ENCODE measurements around the gene SMG1. TPM values are rescaled to one million over a fixed set of nuclear protein-coding genes. Genes with fewer than 3 reads are reported as not detected.
A peak's percentile ranks its signal among the peaks of the same experiment; 100 is the strongest.

Gene SMG1
- total RNA-seq, 4 donors from 2014 or later: 37.8 to 102 (median 54.6) TPM

DNA sequence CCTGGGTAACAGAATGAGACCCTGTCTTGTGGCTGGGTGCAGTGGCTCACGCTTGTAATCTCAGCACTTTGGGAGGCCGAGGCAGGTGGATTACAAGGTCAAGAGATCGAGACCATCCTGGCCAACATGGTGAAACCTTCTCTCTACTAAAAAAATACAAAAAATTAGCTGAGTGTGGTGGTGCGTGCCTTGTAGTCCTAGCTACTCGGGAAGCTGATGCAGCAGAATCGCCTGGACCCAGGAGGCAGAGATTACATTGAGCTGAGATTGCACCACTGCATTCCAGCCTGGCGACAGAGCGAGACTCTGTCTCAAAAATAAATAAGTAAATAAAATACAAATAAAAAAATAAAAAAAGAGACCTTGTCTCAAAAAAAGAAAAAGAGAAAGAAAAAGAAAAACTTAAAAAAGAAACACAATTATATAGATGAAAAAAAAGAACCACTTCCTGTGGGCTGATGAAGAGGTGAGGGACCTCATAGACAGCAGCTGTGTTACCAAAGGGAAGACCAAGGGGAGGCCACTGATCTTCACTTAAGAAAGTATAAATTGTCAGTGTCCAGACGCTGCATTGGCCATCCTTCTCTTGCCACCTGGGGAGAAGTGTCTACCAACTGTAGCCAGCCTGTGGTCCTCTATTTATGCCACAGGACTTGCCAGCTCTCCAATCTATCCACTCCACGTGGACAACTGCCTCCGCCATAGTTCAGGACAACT lies 24.4 kb upstream of the SMG1 start:
- no peaks in the 10 kb centered on the region for H3K36me3 ChIP-seq
- H3K4me1 ChIP-seq: peaks cover 0 to 10% (median 5%) of the 10 kb centered on the region in 3 donors
- no peak overlapping the region for H3K27ac ChIP-seq
- H3K9me3 ChIP-seq: no peaks in the 10 kb centered on the region
- no peak overlapping the region for H3K4me3 ChIP-seq
- TF ChIP-seq POLR2A (IDR thresholded peaks at IDR 0.05): no peak
- TF ChIP-seq, protein P1, sequence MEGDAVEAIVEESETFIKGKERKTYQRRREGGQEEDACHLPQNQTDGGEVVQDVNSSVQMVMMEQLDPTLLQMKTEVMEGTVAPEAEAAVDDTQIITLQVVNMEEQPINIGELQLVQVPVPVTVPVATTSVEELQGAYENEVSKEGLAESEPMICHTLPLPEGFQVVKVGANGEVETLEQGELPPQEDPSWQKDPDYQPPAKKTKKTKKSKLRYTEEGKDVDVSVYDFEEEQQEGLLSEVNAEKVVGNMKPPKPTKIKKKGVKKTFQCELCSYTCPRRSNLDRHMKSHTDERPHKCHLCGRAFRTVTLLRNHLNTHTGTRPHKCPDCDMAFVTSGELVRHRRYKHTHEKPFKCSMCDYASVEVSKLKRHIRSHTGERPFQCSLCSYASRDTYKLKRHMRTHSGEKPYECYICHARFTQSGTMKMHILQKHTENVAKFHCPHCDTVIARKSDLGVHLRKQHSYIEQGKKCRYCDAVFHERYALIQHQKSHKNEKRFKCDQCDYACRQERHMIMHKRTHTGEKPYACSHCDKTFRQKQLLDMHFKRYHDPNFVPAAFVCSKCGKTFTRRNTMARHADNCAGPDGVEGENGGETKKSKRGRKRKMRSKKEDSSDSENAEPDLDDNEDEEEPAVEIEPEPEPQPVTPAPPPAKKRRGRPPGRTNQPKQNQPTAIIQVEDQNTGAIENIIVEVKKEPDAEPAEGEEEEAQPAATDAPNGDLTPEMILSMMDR (IDR thresholded peaks at IDR 0.05): no peak
- 78 to 92% methylated on average over 9 of the region's 11 CpGs for WGBS, 2 donors
- no peak for DNase-seq
- intact Hi-C loops (cut with DNase I): no loop called here
- H3K27me3 ChIP-seq: no peaks in the 10 kb centered on the region

DNA sequence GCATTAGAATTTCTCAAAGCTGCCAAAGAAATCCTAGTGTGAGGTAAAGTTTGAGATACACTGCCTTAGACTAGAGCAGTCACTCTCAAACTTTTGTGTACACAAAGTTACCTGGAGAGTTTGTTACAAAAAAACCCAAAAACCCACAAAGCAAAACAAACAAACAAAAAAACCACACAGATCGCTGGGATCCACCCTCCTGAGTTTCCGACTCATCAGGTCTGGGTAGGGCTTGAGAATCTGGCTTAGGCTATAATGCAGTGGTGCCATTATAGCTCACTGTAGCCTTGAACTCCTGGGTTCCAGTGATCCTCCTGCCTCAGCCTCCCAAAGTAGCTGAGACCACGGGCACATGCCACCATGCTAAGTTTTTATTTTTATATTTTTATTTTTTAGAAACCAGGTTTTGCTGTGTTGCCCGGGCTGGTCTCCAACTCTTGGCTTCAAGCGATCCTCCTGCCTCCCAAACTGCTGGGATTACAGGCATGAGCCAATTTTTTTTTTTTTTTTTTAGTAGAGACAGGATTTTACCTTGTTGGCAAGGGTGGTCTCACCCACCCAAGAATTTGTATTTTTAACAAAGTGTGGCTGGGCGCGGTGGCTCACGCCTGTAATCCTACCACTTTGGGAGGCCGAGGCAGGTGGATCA lies 22.3 kb upstream of the SMG1 start:
- intact Hi-C loops (cut with DNase I): no loop called here
- no peaks in the 10 kb centered on the region for H3K27me3 ChIP-seq
- H3K27ac ChIP-seq: no peak overlapping the region
- peaks cover 0 to 11% (median 5%) of the 10 kb centered on the region in 3 donors for H3K4me1 ChIP-seq
- no peaks in the 10 kb centered on the region for H3K9me3 ChIP-seq
- 75 to 83% methylated on average over 5 to 9 of the region's 9 CpGs for WGBS, 2 donors
- no peaks in the 10 kb centered on the region for H3K36me3 ChIP-seq
- no peak overlapping the region for H3K4me3 ChIP-seq
- DNase-seq: no peak
- TF ChIP-seq, protein P1 (IDR thresholded peaks at IDR 0.05): no peak
- TF ChIP-seq POLR2A (IDR thresholded peaks at IDR 0.05): no peak

GRCh38 chr16:18945233-18945632 lies 19.0 kb upstream of the SMG1 start:
- Histone ChIP-seq H3K4me1 (peaks cover 3 to 29% (median 5%) of the 10 kb centered on the region in 3 donors), H3K36me3 (no peaks in the 10 kb centered on the region), H3K27ac (no peak overlapping the region), H3K9me3 (no peaks in the 10 kb centered on the region), H3K4me3 (no peak overlapping the region), H3K27me3 (no peaks in the 10 kb centered on the region)
- intact Hi-C loops (cut with DNase I): no loop called here
- no peak for DNase-seq
- TF ChIP-seq POLR2A (IDR thresholded peaks at IDR 0.05): no peak
- TF ChIP-seq, protein P1 (IDR thresholded peaks at IDR 0.05): no peak
- 80 to 89% methylated on average over 7 of the region's 7 CpGs for WGBS, 2 donors

GRCh38 chr16:18943414-18943813 lies 17.2 kb upstream of the SMG1 start:
- Histone ChIP-seq H3K27ac (no peak overlapping the region), H3K9me3 (no peaks in the 10 kb centered on the region), H3K4me3 (no peak overlapping the region), H3K4me1 (peaks cover 3 to 29% (median 5%) of the 10 kb centered on the region in 3 donors), H3K36me3 (no peaks in the 10 kb centered on the region), H3K27me3 (no peaks in the 10 kb centered on the region)
- TF ChIP-seq POLR2A (IDR thresholded peaks at IDR 0.05): no peak
- TF ChIP-seq, protein P1 (IDR thresholded peaks at IDR 0.05): no peak
- 89 to 90% methylated on average over 7 of the region's 7 CpGs for WGBS, 2 donors
- intact Hi-C loops (cut with DNase I): no loop called here
- no peak for DNase-seq

- Histone ChIP-seq H3K27me3 (no peaks in the 10 kb centered on the region), H3K36me3 (no peaks in the 10 kb centered on the region), H3K27ac (peak overlapping the region in 2 of 4 donors; percentile 36 to 37), H3K9me3 (no peaks in the 10 kb centered on the region), H3K4me1 (peaks cover 3 to 29% (median 5%) of the 10 kb centered on the region in 3 donors), H3K4me3 (no peak overlapping the region)
- WGBS, 2 donors: 0 to 38% methylated on average over 1 of the region's 1 CpG
- TF ChIP-seq POLR2A (IDR thresholded peaks at IDR 0.05): no peak
- TF ChIP-seq, protein P1 (IDR thresholded peaks at IDR 0.05): no peak
- DNase-seq: no peak
- intact Hi-C loops (cut with DNase I): no loop called here
Observed at GRCh38 chr16:18942061-18942460, 15.9 kb upstream of the SMG1 start.
